Right lobe of liver (tissue), 4 donors: ENCODE results near the gene PLXNB1.

Source experiments
- CTCF ChIP-seq, 4 donors: fragments of 200-600 bp in 3 of 4; fragments of 450-650 bp in 1 of 4; IDR thresholded peaks; one replicate each; pipeline versions ENCODE4 v1.5.1 to v1.8.0; 2016 to 2022; ENCODE audit warnings: antibody characterized with exemption in 4 of 4, mild to moderate bottlenecking in 2 of 4
- POLR2A ChIP-seq: fragments of 450-650 bp; IDR thresholded peaks from one replicate; pipeline ENCODE4 v1.6.1; 2017; ENCODE audit warnings: antibody characterized with exemption, mild to moderate bottlenecking
- donor health status: DM: no; HTN: no; CAD: no.
- donor health status: DM: no; HTN: no; CAD: no.
- donor health status: DM: no; HTN: yes; CAD: no.

GRCh38 chr3:48459331-48459730 lies 29.4 kb upstream of the PLXNB1 start:
- TF ChIP-seq CTCF (IDR thresholded peaks at IDR 0.05): no peak
- no peak for TF ChIP-seq POLR2A
